Measurements from ENCODE around the gene SNU13. TPM values are rescaled to one million over a fixed set of nuclear protein-coding genes. Genes with fewer than 3 reads are reported as not detected.
"Not testable (repeated sequence)": the region's sequence is repeated elsewhere in the genome, so short reads cannot be mapped to it uniquely, and the experiment has no call there.

SNU13 gene
- total RNA-seq, 2 experiments from 2014 or later, result 275 to 299 TPM

- H3K4me3 Mint-ChIP-seq, result peak overlapping the region; percentile 91
- no peak for TF ChIP-seq CTCF (IDR thresholded peaks at IDR 0.05)
- ATAC-seq (no peak), DNase-seq (no peak)
- no peaks in the 10 kb centered on the region for H3K27me3 Mint-ChIP-seq
- H3K9me3 Mint-ChIP-seq, result no peaks in the 10 kb centered on the region
- H3K27ac Mint-ChIP-seq, result peak overlapping the region; percentile 95
- peaks cover 19% of the 10 kb centered on the region for H3K4me1 Mint-ChIP-seq (ENCODE audit: low read depth)
- intact Hi-C loops (cut with micrococcal nuclease), result no loop called here
- peaks cover 15% of the 10 kb centered on the region for H3K36me3 Mint-ChIP-seq (ENCODE audit: low read depth)
- ChIA-PET CTCF (interaction anchor here (0.8 to 1.1 kb wide), 2 partner anchors 8 to 10 kb away, joined by 3 to 4 read pairs; partner anchors contain the start of gene MEI1), POLR2A (interaction anchor here (1.0 to 1.2 kb wide), 2 partner anchors 9 to 110 kb away, joined by 3 to 4 read pairs; partner anchors contain the start of genes CCDC134 and MEI1)
These were observed 1.8 kb upstream of the SNU13 start for GRCh38 chr22:41690476-41690875.

GRCh38 chr22:41687901-41688364, 734 bp downstream of the SNU13 start:
- H3K9me3 Mint-ChIP-seq, result no peaks in the 10 kb centered on the region
- TF ChIP-seq CTCF (IDR thresholded peaks at IDR 0.05), result no peak
- DNase-seq, result peak; percentile 36
- H3K36me3 Mint-ChIP-seq (ENCODE audit: low read depth), result peaks cover 17% of the 10 kb centered on the region
- H3K27ac Mint-ChIP-seq, result peak overlapping the region; percentile 95
- ChIA-PET POLR2A (interaction anchor here (0.7 to 4.1 kb wide), 13 partner anchors 8 to 259 kb away, joined by 3 to 34 read pairs (median 4); partner anchors contain the start of genes CCDC134, CENPM, DESI1 and MEI1), CTCF (interaction anchor here (1.7 to 4.1 kb wide), 3 partner anchors 10 to 253 kb away, joined by 8 to 44 read pairs (median 23); partner anchors contain the start of gene MEI1)
- ATAC-seq, result peak; percentile 11
- intact Hi-C loops (cut with micrococcal nuclease), result loop anchor here (5.0 kb wide), 1 partner anchor 94 kb away; no protein-coding TSS in a partner anchor
- peaks cover 29% of the 10 kb centered on the region for H3K4me1 Mint-ChIP-seq (ENCODE audit: low read depth)
- no peaks in the 10 kb centered on the region for H3K27me3 Mint-ChIP-seq
- H3K4me3 Mint-ChIP-seq, result peak overlapping the region; percentile 91

- not testable (repeated sequence) for H3K27me3 Mint-ChIP-seq, DNase-seq, ATAC-seq, H3K9me3 Mint-ChIP-seq
- intact Hi-C loops (cut with micrococcal nuclease), result loop anchor here (5.0 kb wide), 1 partner anchor 95 kb away; no protein-coding TSS in a partner anchor
- Mint-ChIP-seq H3K4me1 (ENCODE audit: low read depth) (peaks cover 33% of the 10 kb centered on the region), H3K4me3 (peak overlapping the region; percentile 91), H3K27ac (peak overlapping the region; percentile 95), H3K36me3 (ENCODE audit: low read depth) (peaks cover 22% of the 10 kb centered on the region)
- CTCF ChIA-PET, result interaction anchor here (4.0 to 4.1 kb wide), 2 partner anchors 11 to 20 kb away, joined by 23 to 44 read pairs; partner anchors contain the start of gene MEI1
- POLR2A ChIA-PET, result interaction anchor here (0.8 to 4.1 kb wide), 3 partner anchors 11 to 238 kb away, joined by 3 to 34 read pairs (median 3); partner anchors contain the start of gene MEI1
These were observed 1.8 kb downstream of the SNU13 start for GRCh38 chr22:41686890-41687289.

GRCh38 chr22:41684194-41684593, 4.5 kb downstream of the SNU13 start:
- Mint-ChIP-seq H3K4me1 (ENCODE audit: low read depth) (peaks cover 27% of the 10 kb centered on the region), H3K27me3 (no peaks in the 10 kb centered on the region), H3K9me3 (no peaks in the 10 kb centered on the region), H3K36me3 (ENCODE audit: low read depth) (peaks cover 39% of the 10 kb centered on the region), H3K4me3 (no peak overlapping the region), H3K27ac (peak overlapping the region; percentile 60)
- intact Hi-C loops (cut with micrococcal nuclease), result no loop called here
- DNase-seq (no peak), ATAC-seq (no peak)
- TF ChIP-seq CTCF (IDR thresholded peaks at IDR 0.05), result no peak
- POLR2A ChIA-PET, result interaction anchor here (0.6 to 1.0 kb wide), 3 partner anchors 10 to 397 kb away, joined by 3 to 4 read pairs (median 3); no protein-coding TSS in a partner anchor
- CTCF ChIA-PET, result interaction anchor here (1.4 to 4.1 kb wide), 2 partner anchors 14 to 17 kb away, joined by 8 to 23 read pairs; no protein-coding TSS in a partner anchor

GRCh38 chr22:41683616-41684015, 5.1 kb downstream of the SNU13 start:
- no peak for TF ChIP-seq CTCF (IDR thresholded peaks at IDR 0.05)
- Mint-ChIP-seq H3K36me3 (ENCODE audit: low read depth) (peaks cover 38% of the 10 kb centered on the region), H3K9me3 (no peaks in the 10 kb centered on the region), H3K4me3 (peak overlapping the region; percentile 100), H3K27ac (peak overlapping the region; percentile 60), H3K4me1 (ENCODE audit: low read depth) (peaks cover 27% of the 10 kb centered on the region), H3K27me3 (no peaks in the 10 kb centered on the region)
- POLR2A ChIA-PET, result interaction anchor here (0.6 to 1.0 kb wide), 4 partner anchors 10 to 397 kb away, joined by 3 to 4 read pairs (median 3); no protein-coding TSS in a partner anchor
- intact Hi-C loops (cut with micrococcal nuclease), result no loop called here
- CTCF ChIA-PET, result no interaction called here
- no peak for DNase-seq
- ATAC-seq, result no peak
